Measurements from ENCODE around the gene ANO9. TPM values are rescaled to one million over a fixed set of nuclear protein-coding genes. Genes with fewer than 3 reads are reported as not detected.

The ANO9 gene
- total and polyA plus RNA-seq, 2 donors (not counting 1 experiment from before 2014, with no cell fraction given) = not detected

- no peak overlapping the region for H3K4me3 ChIP-seq (replicated peaks in 1 of 4; ENCODE audit: control extremely low read depth in 1 of 4, insufficient read depth in 1 of 4, low read depth in 3 of 4, low read length in 4 of 4)
- no peak overlapping the region for H3K4me2 ChIP-seq (ENCODE audit: extremely low read depth, insufficient read depth, low read length)
- peaks cover 2% of the 10 kb centered on the region for H3K4me1 ChIP-seq (ENCODE audit: control insufficient read depth, extremely low read depth, insufficient read depth, low read length)
- H3K27me3 ChIP-seq (ENCODE audit: control insufficient read depth, insufficient read depth, low read length) = no peaks in the 10 kb centered on the region
- no peak overlapping the region for H2AFZ ChIP-seq (ENCODE audit: low read length)
- peaks cover 44% of the 10 kb centered on the region for H3K79me2 ChIP-seq (ENCODE audit: control insufficient read depth, insufficient read depth, low read length)
- no peak overlapping the region for H3K27ac ChIP-seq (ENCODE audit: insufficient read depth, low read length)
- no peaks in the 10 kb centered on the region for H3K9me3 ChIP-seq (ENCODE audit: control insufficient read depth, insufficient read depth, low read depth, low read length)
- H3K36me3 ChIP-seq (ENCODE audit: control insufficient read depth, insufficient read depth, low read length) = peaks cover 19% of the 10 kb centered on the region
- H4K20me1 ChIP-seq (ENCODE audit: control insufficient read depth, extremely low read depth, insufficient read depth, low read length) = no peaks in the 10 kb centered on the region
- no peak overlapping the region for H3K9ac ChIP-seq (ENCODE audit: insufficient read depth, low read length)
- DNase-seq (ENCODE audit: low read depth in 2 of 2) = no peak
- TF ChIP-seq EZH2 (IDR thresholded peaks at IDR 0.05; ENCODE audit: low read length, missing control alignments) (no peak), CTCF (conservative IDR thresholded peaks at IDR 0.05 in 1 of 2, IDR thresholded peaks at IDR 0.05 in 1 of 2; ENCODE audit: low read depth in 1 of 2, low read length in 2 of 2) (no peak)
Measured at GRCh38 chr11:454043-454442, 12.2 kb upstream of the ANO9 start.

DNA sequence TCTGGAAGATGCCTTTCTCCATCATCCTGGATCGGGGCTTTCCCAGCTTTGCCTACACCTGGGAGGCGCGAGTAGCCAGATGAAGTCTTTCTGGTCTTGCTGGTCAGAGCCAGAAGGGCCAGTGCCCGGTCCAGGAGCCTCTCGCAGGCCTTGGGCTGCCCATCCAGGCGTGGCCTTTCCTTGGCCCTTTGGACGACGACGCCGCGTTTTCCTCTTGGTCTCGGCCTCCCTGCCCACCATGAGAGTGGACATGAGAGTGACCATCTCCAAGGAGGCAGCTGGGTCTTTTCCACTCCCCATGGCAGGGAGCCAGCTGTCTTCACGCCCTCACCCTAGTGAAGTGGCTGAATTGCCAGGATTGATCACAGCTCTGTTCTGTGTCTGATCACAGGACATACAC lies 11.8 kb upstream of the ANO9 start:
- peaks cover 19% of the 10 kb centered on the region for H3K36me3 ChIP-seq (ENCODE audit: control insufficient read depth, insufficient read depth, low read length)
- no peak overlapping the region for H3K4me2 ChIP-seq (ENCODE audit: extremely low read depth, insufficient read depth, low read length)
- no peak for DNase-seq (ENCODE audit: low read depth in 2 of 2)
- H3K79me2 ChIP-seq (ENCODE audit: control insufficient read depth, insufficient read depth, low read length) = peaks cover 42% of the 10 kb centered on the region
- TF ChIP-seq CTCF (conservative IDR thresholded peaks at IDR 0.05 in 1 of 2, IDR thresholded peaks at IDR 0.05 in 1 of 2; ENCODE audit: low read depth in 1 of 2, low read length in 2 of 2) = no peak
- peaks cover 2% of the 10 kb centered on the region for H3K4me1 ChIP-seq (ENCODE audit: control insufficient read depth, extremely low read depth, insufficient read depth, low read length)
- H3K27ac ChIP-seq (ENCODE audit: insufficient read depth, low read length) = no peak overlapping the region
- H3K9ac ChIP-seq (ENCODE audit: insufficient read depth, low read length) = no peak overlapping the region
- H3K4me3 ChIP-seq (replicated peaks in 1 of 4; ENCODE audit: control extremely low read depth in 1 of 4, insufficient read depth in 1 of 4, low read depth in 3 of 4, low read length in 4 of 4) = no peak overlapping the region
- H2AFZ ChIP-seq (ENCODE audit: low read length) = no peak overlapping the region
- H3K9me3 ChIP-seq (ENCODE audit: control insufficient read depth, insufficient read depth, low read depth, low read length) = no peaks in the 10 kb centered on the region
- H4K20me1 ChIP-seq (ENCODE audit: control insufficient read depth, extremely low read depth, insufficient read depth, low read length) = no peaks in the 10 kb centered on the region
- no peaks in the 10 kb centered on the region for H3K27me3 ChIP-seq (ENCODE audit: control insufficient read depth, insufficient read depth, low read length)

DNA sequence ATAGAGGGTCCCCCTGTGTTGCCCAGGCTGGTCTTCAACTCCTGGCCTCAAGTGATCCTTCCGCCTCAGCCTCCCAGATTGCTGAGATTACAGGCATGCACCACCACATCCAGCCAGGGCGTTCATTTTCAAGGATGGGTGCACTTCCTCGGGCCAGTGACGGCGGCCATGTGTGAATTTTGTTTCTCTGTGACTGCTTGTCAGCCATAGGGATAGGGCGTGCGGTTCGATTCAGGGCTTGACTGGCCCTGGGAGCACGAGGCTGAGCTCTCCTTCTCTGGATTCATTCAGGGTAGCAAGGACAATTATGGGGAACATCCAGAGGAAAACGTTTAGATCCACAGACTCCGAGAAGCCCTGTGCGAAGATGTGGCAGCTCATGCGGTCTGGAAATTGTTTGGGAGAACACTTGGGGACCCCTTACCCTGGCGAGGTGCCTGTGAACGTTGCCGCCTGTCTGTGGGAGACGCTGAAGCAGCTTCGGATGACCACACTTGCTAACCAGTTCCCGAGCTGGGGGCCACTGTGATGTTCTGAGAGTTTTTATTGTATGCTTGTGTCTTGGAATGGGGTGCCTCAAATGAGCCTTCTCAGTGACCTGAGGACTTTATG lies 11.2 kb upstream of the ANO9 start:
- peaks cover 19% of the 10 kb centered on the region for H3K36me3 ChIP-seq (ENCODE audit: control insufficient read depth, insufficient read depth, low read length)
- no peaks in the 10 kb centered on the region for H4K20me1 ChIP-seq (ENCODE audit: control insufficient read depth, extremely low read depth, insufficient read depth, low read length)
- H3K9me3 ChIP-seq (ENCODE audit: control insufficient read depth, insufficient read depth, low read depth, low read length) = no peaks in the 10 kb centered on the region
- H3K4me1 ChIP-seq (ENCODE audit: control insufficient read depth, extremely low read depth, insufficient read depth, low read length) = peaks cover 2% of the 10 kb centered on the region
- no peak overlapping the region for H3K27ac ChIP-seq (ENCODE audit: insufficient read depth, low read length)
- no peak overlapping the region for H3K4me2 ChIP-seq (ENCODE audit: extremely low read depth, insufficient read depth, low read length)
- H2AFZ ChIP-seq (ENCODE audit: low read length) = no peak overlapping the region
- H3K9ac ChIP-seq (ENCODE audit: insufficient read depth, low read length) = no peak overlapping the region
- H3K79me2 ChIP-seq (ENCODE audit: control insufficient read depth, insufficient read depth, low read length) = peaks cover 42% of the 10 kb centered on the region
- DNase-seq (ENCODE audit: low read depth in 2 of 2) = no peak
- no peak for TF ChIP-seq EZH2 (IDR thresholded peaks at IDR 0.05; ENCODE audit: low read length, missing control alignments)
- TF ChIP-seq CTCF (conservative IDR thresholded peaks at IDR 0.05 in 1 of 2, IDR thresholded peaks at IDR 0.05 in 1 of 2; ENCODE audit: low read depth in 1 of 2, low read length in 2 of 2) = no peak
- no peaks in the 10 kb centered on the region for H3K27me3 ChIP-seq (ENCODE audit: control insufficient read depth, insufficient read depth, low read length)
- H3K4me3 ChIP-seq (replicated peaks in 1 of 4; ENCODE audit: control extremely low read depth in 1 of 4, insufficient read depth in 1 of 4, low read depth in 3 of 4, low read length in 4 of 4) = no peak overlapping the region

All from fibroblast of lung (primary cell).